GM21390 (cell line): ENCODE results near the gene CEP57L1.

ENCODE experiments used
- ATAC-seq: cut with Tn5 transposase; IDR thresholded peaks from one replicate; pipeline ENCODE4 v1.9.1; 2021; ENCODE audit not compliant: unreplicated experiment

CEP57L1 gene

GRCh38 chr6:109095036-109095834 is at the start of gene CEP57L1:
Gene CEP57L1 (plus strand): TSS chr6:109095507. CDS start chr6:109145222, 49,715 bp downstream.
- ATAC-seq: peak; percentile 71

GRCh38 chr6:109048176-109048575 is 47.1 kb upstream of the CEP57L1 start:
- ATAC-seq: no peak

GRCh38 chr6:109048670-109049415 is 46.5 kb upstream of the CEP57L1 start:
- no peak for ATAC-seq

GRCh38 chr6:109050012-109050411 is 45.3 kb upstream of the CEP57L1 start:
- no peak for ATAC-seq

GRCh38 chr6:109050447-109051102 is 44.7 kb upstream of the CEP57L1 start:
- ATAC-seq: no peak

- ATAC-seq: no peak
Measured at GRCh38 chr6:109051301-109052017, 43.8 kb upstream of the CEP57L1 start.

- no peak for ATAC-seq
Measured at GRCh38 chr6:109052018-109052651, 43.2 kb upstream of the CEP57L1 start.

GRCh38 chr6:109052852-109053251 is 42.5 kb upstream of the CEP57L1 start:
- ATAC-seq: no peak

- no peak for ATAC-seq
Measured at GRCh38 chr6:109053336-109053735, 42.0 kb upstream of the CEP57L1 start.

- no peak for ATAC-seq
Measured at GRCh38 chr6:109055771-109056235, 39.5 kb upstream of the CEP57L1 start.

- no peak for ATAC-seq
Measured at GRCh38 chr6:109056661-109057060, 38.6 kb upstream of the CEP57L1 start.

GRCh38 chr6:109058620-109059019 is 36.7 kb upstream of the CEP57L1 start:
- no peak for ATAC-seq

- ATAC-seq: no peak
Measured at GRCh38 chr6:109059153-109059552, 36.2 kb upstream of the CEP57L1 start.

GRCh38 chr6:109059571-109060021 is 35.7 kb upstream of the CEP57L1 start:
- ATAC-seq: no peak

- ATAC-seq: no peak
Measured at GRCh38 chr6:109060571-109060970, 34.7 kb upstream of the CEP57L1 start.

GRCh38 chr6:109062216-109062615 is 33.1 kb upstream of the CEP57L1 start:
- ATAC-seq: no peak

- no peak for ATAC-seq
Measured at GRCh38 chr6:109062767-109063352, 32.4 kb upstream of the CEP57L1 start.

GRCh38 chr6:109069746-109070145 is 25.6 kb upstream of the CEP57L1 start:
- ATAC-seq: no peak

GRCh38 chr6:109071125-109071917 is 24.0 kb upstream of the CEP57L1 start:
- no peak for ATAC-seq
